OCI-LY7 (cell line): ENCODE measurements around the gene METTL26.

ENCODE experiments used
- EZH2phosphoT487 ChIP-seq: fragments of 200-600 bp; sonication (generic); IDR thresholded peaks from 2 replicates; pipeline ENCODE4 v1.6.1; 2018; ENCODE audit warnings: low read depth, borderline replicate concordance, mild to moderate bottlenecking, mixed run types, antibody characterized with exemption, low read length, moderate library complexity, mixed read lengths
- TF ChIP-seq, protein P1 (sequence below): fragments of 200-600 bp; sonication (generic); conservative IDR thresholded peaks from 2 replicates; pipeline ENCODE4 v1.5.1; 2014; ENCODE audit warnings: mild to moderate bottlenecking, antibody characterized with exemption, low read length, moderate library complexity, mixed read lengths

DNA sequence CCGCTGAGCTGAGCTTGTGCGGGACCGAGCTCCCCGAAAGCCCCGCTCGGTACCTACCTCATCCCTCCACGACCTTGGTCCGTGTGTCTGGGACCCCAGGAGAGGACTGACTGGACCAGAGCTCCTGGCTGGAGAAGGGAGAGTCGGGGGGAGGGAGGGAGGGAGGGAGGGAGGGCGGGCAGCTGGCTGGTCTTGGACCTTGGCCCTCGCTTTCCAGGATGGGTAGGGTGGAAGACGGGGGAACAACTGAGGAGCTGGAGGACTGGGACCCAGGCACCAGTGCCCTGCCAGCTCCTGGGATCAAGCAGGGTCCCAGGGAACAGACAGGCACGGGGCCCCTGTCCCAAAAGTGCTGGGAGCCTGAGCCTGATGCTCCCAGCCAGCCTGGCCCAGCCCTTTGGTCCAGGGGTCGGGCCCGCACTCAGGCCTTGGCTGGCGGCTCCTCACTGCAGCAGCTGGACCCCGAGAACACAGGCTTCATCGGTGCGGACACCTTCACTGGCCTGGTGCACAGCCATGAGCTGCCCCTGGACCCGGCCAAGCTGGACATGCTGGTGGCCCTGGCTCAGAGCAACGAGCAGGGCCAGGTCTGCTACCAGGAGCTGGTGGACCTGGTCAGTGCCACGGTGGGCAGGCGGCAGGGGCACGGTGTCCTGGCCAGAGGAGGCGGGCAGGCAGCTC lies 39.9 kb upstream of the METTL26 start:
- TF ChIP-seq, protein P1, sequence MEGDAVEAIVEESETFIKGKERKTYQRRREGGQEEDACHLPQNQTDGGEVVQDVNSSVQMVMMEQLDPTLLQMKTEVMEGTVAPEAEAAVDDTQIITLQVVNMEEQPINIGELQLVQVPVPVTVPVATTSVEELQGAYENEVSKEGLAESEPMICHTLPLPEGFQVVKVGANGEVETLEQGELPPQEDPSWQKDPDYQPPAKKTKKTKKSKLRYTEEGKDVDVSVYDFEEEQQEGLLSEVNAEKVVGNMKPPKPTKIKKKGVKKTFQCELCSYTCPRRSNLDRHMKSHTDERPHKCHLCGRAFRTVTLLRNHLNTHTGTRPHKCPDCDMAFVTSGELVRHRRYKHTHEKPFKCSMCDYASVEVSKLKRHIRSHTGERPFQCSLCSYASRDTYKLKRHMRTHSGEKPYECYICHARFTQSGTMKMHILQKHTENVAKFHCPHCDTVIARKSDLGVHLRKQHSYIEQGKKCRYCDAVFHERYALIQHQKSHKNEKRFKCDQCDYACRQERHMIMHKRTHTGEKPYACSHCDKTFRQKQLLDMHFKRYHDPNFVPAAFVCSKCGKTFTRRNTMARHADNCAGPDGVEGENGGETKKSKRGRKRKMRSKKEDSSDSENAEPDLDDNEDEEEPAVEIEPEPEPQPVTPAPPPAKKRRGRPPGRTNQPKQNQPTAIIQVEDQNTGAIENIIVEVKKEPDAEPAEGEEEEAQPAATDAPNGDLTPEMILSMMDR = no peak
- no peak for TF ChIP-seq EZH2phosphoT487
